Measurements from ENCODE around the gene LDLRAD1. TPM values are rescaled to one million over a fixed set of nuclear protein-coding genes. Genes with fewer than 3 reads are reported as not detected.
A peak's percentile ranks its signal among the peaks of the same experiment; 100 is the strongest.
"Not testable (repeated sequence)": the region's sequence is repeated elsewhere in the genome, so short reads cannot be mapped to it uniquely, and the experiment has no call there.

The LDLRAD1 gene
- total RNA-seq, 2 experiments from 2014 or later: not detected

DNA sequence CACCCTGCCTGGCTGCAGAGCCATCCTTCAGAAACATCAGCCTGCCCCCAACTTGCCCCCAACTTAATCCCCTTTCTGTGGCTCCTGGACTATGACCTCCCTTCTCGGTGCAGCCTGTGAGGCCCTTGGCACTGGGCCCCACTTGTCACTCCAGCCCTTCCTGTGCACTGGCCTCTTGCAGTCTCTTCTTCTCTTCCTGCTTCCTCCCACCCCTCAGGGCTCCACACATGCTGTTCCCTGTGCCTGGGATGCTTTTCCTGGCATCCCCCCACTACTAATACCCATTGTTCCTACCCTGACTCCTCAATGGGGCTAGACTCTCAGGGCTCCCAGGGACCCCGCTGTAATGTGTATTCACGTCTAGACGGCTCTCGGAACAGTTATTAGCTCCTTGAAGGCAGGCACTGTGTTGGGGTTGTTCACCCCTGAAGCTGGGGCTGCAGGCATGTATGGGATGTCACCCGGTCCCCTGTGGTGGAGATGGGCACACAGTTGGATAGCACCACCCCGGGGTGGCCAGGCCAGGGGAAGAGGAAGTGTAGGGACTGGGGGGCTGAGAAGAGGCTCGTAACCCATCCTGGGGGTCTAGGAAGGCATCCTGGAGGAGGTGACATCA, 4.5 kb downstream of the LDLRAD1 start:
- H3K36me3 Mint-ChIP-seq: no peaks in the 10 kb centered on the region
- intact Hi-C loops (cut with micrococcal nuclease): no loop called here
- CTCF ChIA-PET: no interaction called here

DNA sequence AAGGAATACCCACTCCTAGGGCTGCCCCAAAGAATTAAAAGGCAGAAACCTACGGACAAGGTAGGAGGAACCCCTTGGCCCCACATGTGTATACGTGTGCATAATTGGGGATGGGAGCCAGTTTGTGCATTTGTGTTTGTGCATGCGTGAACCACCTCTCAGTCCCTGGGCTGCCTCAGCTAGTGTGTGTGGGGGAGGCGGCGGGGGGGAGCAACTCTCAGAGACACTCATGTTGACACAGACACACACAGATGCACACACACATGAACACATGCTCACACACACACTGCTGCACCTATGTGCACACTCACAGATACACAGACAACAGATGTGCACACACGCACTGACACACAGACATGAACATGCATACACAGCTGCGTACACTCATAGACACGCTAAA, 5.1 kb downstream of the LDLRAD1 start:
- POLR2A ChIA-PET: no interaction called here
- intact Hi-C loops (cut with micrococcal nuclease): no loop called here
- Mint-ChIP-seq H3K9me3 (no peaks in the 10 kb centered on the region), H3K27me3 (peaks cover 5% of the 10 kb centered on the region), H3K36me3 (no peaks in the 10 kb centered on the region), H3K4me3 (no peak overlapping the region), H3K27ac (no peak overlapping the region), H3K4me1 (ENCODE audit: low read depth) (no peaks in the 10 kb centered on the region)
- CTCF ChIA-PET: no interaction called here
- peak; percentile 2 for DNase-seq

More for the DNA sequence above, 4.5 kb downstream of the LDLRAD1 start:
- Mint-ChIP-seq H3K27me3 (peaks cover 5% of the 10 kb centered on the region), H3K4me3 (no peak overlapping the region), H3K4me1 (ENCODE audit: low read depth) (no peaks in the 10 kb centered on the region), H3K9me3 (no peaks in the 10 kb centered on the region), H3K27ac (no peak overlapping the region)
- DNase-seq: peak; percentile 7
- POLR2A ChIA-PET: no interaction called here

DNA sequence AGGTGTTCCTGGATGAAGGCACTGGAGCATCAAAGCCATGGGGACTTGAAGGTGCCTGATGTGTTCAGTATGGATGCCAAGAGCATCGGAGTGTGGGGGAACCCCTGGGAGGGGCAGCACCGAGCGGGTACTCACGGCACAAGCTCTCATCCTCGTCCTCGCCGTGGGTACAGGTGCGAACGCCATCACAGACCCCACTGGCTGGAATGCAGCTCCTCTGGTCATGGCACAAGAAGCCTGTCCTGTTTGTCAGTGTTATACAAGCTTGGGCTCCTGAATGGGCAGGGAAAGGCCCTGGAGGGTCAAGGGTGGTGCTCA, 6.0 kb downstream of the LDLRAD1 start:
- no peak overlapping the region for H3K4me3 Mint-ChIP-seq
- no peak for DNase-seq
- H3K27ac Mint-ChIP-seq: no peak overlapping the region
- POLR2A ChIA-PET: no interaction called here
- H3K36me3 Mint-ChIP-seq: no peaks in the 10 kb centered on the region
- peaks cover 5% of the 10 kb centered on the region for H3K27me3 Mint-ChIP-seq
- H3K4me1 Mint-ChIP-seq (ENCODE audit: low read depth): no peaks in the 10 kb centered on the region
- intact Hi-C loops (cut with micrococcal nuclease): no loop called here
- no peaks in the 10 kb centered on the region for H3K9me3 Mint-ChIP-seq
- CTCF ChIA-PET: no interaction called here

DNA sequence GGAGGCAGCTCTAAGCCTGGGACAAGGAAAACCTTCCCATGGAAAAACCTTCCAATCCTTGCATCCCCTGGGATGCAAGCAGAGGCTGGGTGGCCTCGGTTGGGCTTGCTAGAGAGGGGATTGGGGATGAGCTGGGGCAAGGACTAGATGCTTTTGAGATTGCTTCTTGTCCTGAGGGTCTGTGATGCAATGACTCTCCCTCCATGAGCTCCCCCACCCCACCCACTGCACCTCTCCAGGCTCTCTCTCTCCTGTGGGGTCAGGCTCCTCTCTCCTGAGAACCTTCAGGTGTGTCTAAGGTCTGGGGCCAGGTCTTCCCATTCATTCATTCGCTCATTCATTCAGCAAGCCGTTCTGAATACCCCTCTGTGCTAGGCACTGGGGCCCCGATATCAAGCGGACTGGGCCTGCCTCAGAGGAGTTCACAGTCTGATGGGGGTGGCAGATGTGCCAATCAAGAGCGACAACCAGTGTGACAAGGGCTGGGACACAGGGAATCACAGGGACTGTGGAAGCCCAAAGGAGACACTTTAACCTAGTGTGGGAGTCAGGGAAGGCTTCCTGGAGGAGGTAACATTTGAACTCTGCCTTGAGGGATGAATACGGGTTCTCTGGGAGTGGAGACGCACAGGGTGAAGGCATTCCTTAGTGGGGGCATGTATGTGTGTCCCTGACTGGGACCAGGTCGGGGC, 6.5 kb downstream of the LDLRAD1 start:
- ChIA-PET CTCF (no interaction called here), POLR2A (no interaction called here)
- no peaks in the 10 kb centered on the region for H3K4me1 Mint-ChIP-seq (ENCODE audit: low read depth)
- no peak overlapping the region for H3K4me3 Mint-ChIP-seq
- H3K27ac Mint-ChIP-seq: no peak overlapping the region
- DNase-seq: peak; percentile 3
- intact Hi-C loops (cut with micrococcal nuclease): no loop called here
- no peaks in the 10 kb centered on the region for H3K36me3 Mint-ChIP-seq
- H3K9me3 Mint-ChIP-seq: no peaks in the 10 kb centered on the region
- peaks cover 5% of the 10 kb centered on the region for H3K27me3 Mint-ChIP-seq

DNA sequence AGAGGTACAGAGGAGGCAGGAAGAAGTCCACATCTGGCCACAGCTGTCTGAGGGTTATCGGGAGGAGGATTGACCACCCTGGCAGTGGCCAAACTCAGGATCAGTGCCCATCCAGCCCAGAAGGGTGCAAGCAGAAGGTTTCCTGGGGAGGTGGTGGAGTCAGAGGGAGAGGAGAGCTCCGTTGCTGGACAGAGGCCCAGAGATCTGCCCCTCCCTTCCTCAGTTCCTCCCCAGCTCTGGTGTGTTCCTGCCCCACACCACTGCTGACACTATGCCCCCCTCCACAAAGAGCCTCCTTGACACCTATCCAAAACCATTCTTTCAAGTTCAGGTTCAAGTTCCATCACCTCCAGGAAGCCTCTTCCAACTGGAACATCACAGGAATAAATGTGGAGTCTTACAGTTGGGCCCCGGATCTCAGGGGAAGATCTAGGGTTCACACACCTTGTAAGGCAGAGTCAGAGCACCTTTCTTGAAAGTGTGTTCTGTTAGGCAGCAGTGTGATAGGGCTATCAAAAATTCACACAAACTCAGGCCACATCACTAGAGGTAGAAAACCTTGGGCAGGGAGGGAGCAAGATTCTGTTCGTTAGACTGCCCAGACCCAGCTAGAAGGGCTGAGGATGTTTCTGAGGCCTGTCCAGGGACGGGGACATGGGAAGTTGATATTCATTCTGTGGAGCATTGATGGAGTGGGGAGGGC, 7.4 kb downstream of the LDLRAD1 start:
- Mint-ChIP-seq H3K9me3 (no peaks in the 10 kb centered on the region), H3K36me3 (no peaks in the 10 kb centered on the region), H3K27ac (no peak overlapping the region), H3K4me1 (ENCODE audit: low read depth) (no peaks in the 10 kb centered on the region), H3K27me3 (peaks cover 5% of the 10 kb centered on the region), H3K4me3 (no peak overlapping the region)
- POLR2A ChIA-PET: no interaction called here
- DNase-seq: peak; percentile 1
- intact Hi-C loops (cut with micrococcal nuclease): no loop called here
- CTCF ChIA-PET: no interaction called here

GRCh38 chr1:54009406-54009805, 8.6 kb downstream of the LDLRAD1 start:
- Mint-ChIP-seq H3K27me3 (peaks cover 5% of the 10 kb centered on the region), H3K9me3 (no peaks in the 10 kb centered on the region), H3K4me3 (no peak overlapping the region), H3K36me3 (no peaks in the 10 kb centered on the region), H3K4me1 (ENCODE audit: low read depth) (no peaks in the 10 kb centered on the region), H3K27ac (no peak overlapping the region)
- intact Hi-C loops (cut with micrococcal nuclease): no loop called here
- peak; percentile 0 for DNase-seq
- POLR2A ChIA-PET: no interaction called here
- CTCF ChIA-PET: no interaction called here

DNA sequence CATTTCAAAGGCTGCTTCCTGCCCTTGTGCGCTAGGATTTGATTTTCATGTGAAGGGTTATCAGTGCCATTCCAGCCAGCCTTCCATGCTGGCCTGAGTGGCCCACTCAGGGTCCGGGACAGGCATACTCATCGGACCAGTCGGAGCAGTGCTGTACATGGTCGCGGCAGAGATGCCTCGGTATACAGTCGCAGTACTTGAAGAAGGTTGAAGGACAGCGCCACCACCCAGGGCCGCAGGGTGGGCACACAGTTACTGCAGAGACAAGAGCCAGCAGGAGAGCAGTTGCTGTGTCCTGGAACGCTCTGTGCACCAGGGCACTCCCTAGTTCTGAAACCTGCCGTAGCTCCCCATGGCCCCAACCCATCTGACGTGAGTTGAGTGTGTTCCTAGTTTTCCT, 9.1 kb downstream of the LDLRAD1 start:
- no peaks in the 10 kb centered on the region for H3K9me3 Mint-ChIP-seq
- H3K27ac Mint-ChIP-seq: no peak overlapping the region
- ChIA-PET POLR2A (no interaction called here), CTCF (no interaction called here)
- peaks cover 5% of the 10 kb centered on the region for H3K27me3 Mint-ChIP-seq
- H3K36me3 Mint-ChIP-seq: no peaks in the 10 kb centered on the region
- no peak overlapping the region for H3K4me3 Mint-ChIP-seq
- intact Hi-C loops (cut with micrococcal nuclease): no loop called here
- H3K4me1 Mint-ChIP-seq (ENCODE audit: low read depth): no peaks in the 10 kb centered on the region
- no peak for DNase-seq

DNA sequence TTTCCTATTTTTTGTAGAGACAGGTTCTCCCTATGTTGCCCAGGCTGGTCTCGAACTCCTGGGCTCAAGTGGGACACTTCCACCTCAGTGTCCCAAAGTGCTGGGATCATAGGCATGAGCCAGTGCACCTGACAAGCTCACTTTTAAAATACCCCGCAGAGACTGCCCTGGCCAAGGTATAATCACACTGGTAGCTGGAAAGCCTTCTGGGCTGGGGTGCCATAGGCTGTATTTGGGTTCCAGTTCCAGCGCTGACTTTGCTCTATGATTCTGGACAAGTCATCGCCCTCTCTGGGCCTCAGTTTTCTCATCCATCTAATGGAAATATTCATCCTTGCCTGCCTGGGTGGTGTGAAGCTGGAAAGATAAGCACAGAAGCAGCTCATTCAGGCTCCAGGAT, 10.4 kb downstream of the LDLRAD1 start:
- Mint-ChIP-seq H3K4me3 (no peak overlapping the region), H3K36me3 (no peaks in the 10 kb centered on the region), H3K27ac (no peak overlapping the region), H3K27me3 (peaks cover 5% of the 10 kb centered on the region), H3K4me1 (ENCODE audit: low read depth) (no peaks in the 10 kb centered on the region), H3K9me3 (no peaks in the 10 kb centered on the region)
- CTCF ChIA-PET: no interaction called here
- no peak for DNase-seq
- intact Hi-C loops (cut with micrococcal nuclease): no loop called here
- POLR2A ChIA-PET: no interaction called here

DNA sequence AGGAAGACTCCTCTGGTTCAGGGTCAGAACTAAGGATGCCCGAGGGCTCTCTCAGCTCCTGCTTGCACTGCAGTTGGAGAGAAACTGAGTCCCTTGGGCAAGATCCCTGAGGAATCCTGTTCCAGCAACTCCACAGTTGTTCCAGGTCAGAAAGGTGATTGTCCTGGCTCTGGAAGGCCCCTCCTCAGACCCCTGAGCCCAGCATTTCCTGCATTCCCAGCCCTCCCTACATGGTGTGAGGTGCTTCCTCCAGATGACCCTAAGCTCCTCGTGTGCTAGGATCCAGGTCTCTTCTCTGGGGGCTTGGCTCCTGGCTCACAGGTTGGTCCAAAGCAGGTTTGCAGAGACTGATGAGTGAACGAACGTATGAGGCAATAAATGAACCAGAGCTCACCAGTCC, 11.5 kb downstream of the LDLRAD1 start:
- POLR2A ChIA-PET: interaction anchor here (0.7 kb wide), 1 partner anchor 133 kb away, joined by 3 read pairs; no protein-coding TSS in a partner anchor
- H3K36me3 Mint-ChIP-seq: no peaks in the 10 kb centered on the region
- H3K9me3 Mint-ChIP-seq: no peaks in the 10 kb centered on the region

GRCh38 chr1:54004481-54005049, 13.4 kb downstream of the LDLRAD1 start:
- Mint-ChIP-seq H3K27me3 (no peaks in the 10 kb centered on the region), H3K9me3 (no peaks in the 10 kb centered on the region), H3K4me1 (ENCODE audit: low read depth) (no peaks in the 10 kb centered on the region), H3K4me3 (no peak overlapping the region), H3K36me3 (no peaks in the 10 kb centered on the region), H3K27ac (no peak overlapping the region)
- DNase-seq: no peak
- POLR2A ChIA-PET: no interaction called here
- intact Hi-C loops (cut with micrococcal nuclease): no loop called here
- CTCF ChIA-PET: interaction anchor here (1.5 kb wide), 1 partner anchor 144 kb away, joined by 3 read pairs; no protein-coding TSS in a partner anchor

More for the DNA sequence above, 11.5 kb downstream of the LDLRAD1 start:
- CTCF ChIA-PET: no interaction called here
- no peak overlapping the region for H3K27ac Mint-ChIP-seq
- no peak overlapping the region for H3K4me3 Mint-ChIP-seq
- H3K27me3 Mint-ChIP-seq: peaks cover 1% of the 10 kb centered on the region
- no peaks in the 10 kb centered on the region for H3K4me1 Mint-ChIP-seq (ENCODE audit: low read depth)
- DNase-seq: no peak
- intact Hi-C loops (cut with micrococcal nuclease): no loop called here

DNA sequence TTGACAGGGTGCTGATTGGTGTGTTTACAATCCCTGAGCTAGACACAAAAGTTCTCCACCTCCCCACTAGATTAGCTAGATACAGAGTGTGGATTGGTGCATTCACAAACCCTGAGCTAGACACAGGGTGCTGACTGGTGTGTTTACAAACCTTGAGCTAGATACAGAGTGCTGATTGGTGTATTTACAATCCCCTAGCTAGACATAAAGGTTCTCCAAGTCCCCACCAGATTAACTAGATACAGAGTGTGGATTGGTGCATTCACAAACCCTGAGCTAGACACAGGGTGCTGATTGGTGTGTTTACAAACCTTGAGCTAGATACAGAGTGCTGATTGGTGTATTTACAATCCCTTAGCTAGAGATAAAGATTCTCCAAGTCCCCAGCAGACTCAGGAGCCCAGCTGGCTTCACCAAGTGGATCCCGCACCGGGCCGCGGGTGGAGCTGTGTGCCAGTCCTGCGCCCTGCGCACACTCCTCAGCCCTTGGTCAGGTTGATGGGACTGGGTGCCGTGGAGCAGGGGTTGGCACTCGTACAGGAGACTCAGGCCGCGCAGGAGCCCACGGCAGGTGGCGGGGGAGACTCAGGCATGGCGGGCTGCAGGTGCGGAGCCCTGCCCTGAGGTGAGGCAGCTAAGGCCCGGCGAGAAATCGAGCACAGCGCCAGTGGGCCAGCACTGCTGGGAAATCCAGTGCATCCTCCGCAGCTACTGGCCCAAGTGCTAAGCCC, 14.1 kb downstream of the LDLRAD1 start:
- H3K36me3 Mint-ChIP-seq; H3K4me3 Mint-ChIP-seq; H3K9me3 Mint-ChIP-seq; H3K4me1 Mint-ChIP-seq (ENCODE audit: low read depth); H3K27ac Mint-ChIP-seq; intact Hi-C loops (cut with micrococcal nuclease); POLR2A ChIA-PET; H3K27me3 Mint-ChIP-seq; DNase-seq: not testable (repeated sequence)
- CTCF ChIA-PET: interaction anchor here (1.5 kb wide), 1 partner anchor 143 kb away, joined by 3 read pairs; no protein-coding TSS in a partner anchor

- POLR2A ChIA-PET: no interaction called here
- intact Hi-C loops (cut with micrococcal nuclease): no loop called here
- Mint-ChIP-seq H3K9me3 (no peaks in the 10 kb centered on the region), H3K27ac (no peak overlapping the region), H3K27me3 (no peaks in the 10 kb centered on the region), H3K4me1 (ENCODE audit: low read depth) (no peaks in the 10 kb centered on the region), H3K36me3 (no peaks in the 10 kb centered on the region), H3K4me3 (no peak overlapping the region)
- DNase-seq: no peak
- CTCF ChIA-PET: interaction anchor here (1.5 kb wide), 1 partner anchor 142 kb away, joined by 3 read pairs; no protein-coding TSS in a partner anchor
These were observed 14.7 kb downstream of the LDLRAD1 start for GRCh38 chr1:54003249-54003646.

Data from activated CD4-positive, alpha-beta memory T cell treated with anti-CD3 and anti-CD28 coated beads for 36 hours (primary cell).